CD4-positive, alpha-beta T cell treated with Interleukin-2 at 100 ng/mL for 4 hours (primary cell): ENCODE measurements around the gene RFTN2.

Experiments
- DNase-seq: peaks from one replicate; pipeline ENCODE4 v3.0.0-alpha.2; 2020; ENCODE audit warnings: low spot score

Gene RFTN2

DNA sequence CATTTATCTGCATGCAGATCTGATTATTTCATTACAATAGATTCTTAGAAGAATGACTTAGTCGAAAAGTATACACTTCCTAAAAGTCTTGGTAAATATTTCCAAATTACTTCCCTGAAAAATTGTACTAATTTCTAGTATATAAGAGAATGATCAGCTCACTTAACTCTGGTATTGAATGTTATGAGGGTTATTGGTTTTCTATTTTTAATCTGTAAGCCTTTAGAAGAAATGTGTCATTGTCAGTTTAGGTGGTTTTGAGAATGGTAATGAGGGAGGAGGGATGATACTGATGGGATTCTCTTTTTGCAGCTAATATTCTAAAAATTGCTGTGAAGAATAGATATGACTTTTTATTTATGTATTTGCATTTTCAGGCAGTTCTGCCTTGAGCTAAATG is 135.7 kb downstream of the RFTN2 start:
- DNase-seq = no peak

DNA sequence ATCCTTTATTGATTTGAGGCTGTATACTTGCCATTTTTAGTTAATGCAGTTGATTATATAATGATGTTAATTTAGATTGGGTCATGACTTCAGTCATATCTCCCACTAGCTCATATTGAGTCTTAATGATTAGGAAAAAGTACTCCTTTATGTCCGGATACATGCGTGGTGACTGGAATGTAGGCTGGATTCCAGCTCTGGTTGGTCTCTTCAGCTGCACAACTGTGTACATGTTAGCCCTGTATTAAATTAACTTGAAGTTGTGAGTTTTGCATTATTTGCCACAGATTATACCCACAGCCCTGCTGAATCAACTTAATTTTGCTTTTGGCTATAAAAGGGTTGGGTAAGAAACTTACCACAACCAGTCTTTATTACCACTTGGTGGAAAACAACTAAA is 137.0 kb downstream of the RFTN2 start:
- DNase-seq = no peak
